HG03175 (cell line): ENCODE data around the gene NOS3.

Source experiments
- ATAC-seq: cut with Tn5 transposase; IDR thresholded peaks from one replicate; pipeline ENCODE4 v1.9.1; 2021; ENCODE audit warnings: mild to moderate bottlenecking, moderate library complexity; ENCODE audit not compliant: unreplicated experiment

Gene NOS3

DNA sequence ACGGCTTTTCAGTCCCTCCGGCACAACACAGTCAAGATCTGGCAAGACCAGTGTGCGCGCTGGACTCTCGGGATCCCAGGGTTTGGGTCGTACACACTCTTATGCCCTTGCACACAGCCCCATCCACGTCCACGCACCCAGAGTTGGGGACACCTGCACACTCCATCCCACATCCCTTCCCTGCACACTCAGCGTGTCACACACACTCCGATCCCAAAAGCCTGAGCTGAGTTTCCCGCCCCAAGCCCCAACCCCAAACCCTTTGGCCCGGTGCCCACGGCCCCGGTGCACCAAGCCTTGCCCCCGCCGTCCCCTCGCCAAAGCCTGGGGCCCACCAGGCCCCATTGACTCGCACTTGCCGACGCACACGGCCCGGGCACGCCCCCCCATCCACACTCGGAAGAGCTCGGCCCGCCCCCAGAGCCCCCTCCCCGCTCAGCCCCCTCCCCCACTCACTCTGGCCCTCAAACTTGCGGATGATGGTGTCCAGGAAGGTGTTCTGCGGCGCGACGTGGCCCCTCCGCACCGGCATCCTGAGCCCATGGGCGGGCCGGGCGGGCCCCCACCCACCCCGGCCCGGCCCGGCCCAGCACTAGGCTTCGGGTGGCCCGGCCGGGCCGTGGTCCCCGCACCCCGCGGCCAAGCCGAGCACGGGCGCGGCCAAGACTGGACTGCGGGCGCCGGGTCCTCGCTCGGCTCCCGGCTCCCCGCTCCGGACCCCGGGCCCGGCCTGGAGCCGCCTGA is 13.3 kb upstream of the NOS3 start:
- no peak for ATAC-seq

DNA sequence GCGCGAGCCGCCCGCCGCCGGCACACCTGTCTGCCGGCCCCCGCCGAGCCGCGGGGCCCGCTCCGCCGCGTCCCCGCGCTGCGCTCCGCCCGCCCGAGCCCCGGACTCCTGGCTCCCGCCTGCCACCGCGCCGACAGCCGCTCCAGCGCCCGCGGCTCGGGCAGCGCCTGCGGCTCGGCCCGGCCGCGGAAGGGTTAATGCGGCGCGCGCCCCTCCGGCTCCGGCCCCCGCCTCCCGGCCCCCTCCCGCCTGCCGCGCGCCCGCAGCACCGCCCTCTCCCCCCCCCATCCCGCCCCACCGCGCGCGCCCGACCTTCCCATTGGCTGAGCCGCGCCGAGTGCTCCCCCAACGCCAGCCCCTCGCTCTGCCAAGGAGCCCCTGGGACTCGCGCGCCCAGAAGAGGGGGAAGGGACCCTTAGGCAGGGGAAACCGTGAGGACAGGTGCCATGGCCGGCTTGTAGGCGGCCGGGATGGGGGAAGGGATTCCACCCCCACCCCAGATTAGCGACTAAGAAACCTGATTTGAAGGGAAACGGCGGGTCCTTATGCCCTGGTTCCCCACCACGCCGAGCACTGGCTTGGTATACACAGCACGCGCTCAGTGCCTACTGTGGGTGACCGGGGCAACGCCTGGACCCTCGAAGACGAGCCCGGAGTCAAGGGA is 12.6 kb upstream of the NOS3 start, which contains the start of gene KCNH2:
TSS of gene KCNH2 (minus strand) at position 196 of the 664 bp plus-strand sequence. CDS start 408 bp downstream, outside the sequence.
- no peak for ATAC-seq

DNA sequence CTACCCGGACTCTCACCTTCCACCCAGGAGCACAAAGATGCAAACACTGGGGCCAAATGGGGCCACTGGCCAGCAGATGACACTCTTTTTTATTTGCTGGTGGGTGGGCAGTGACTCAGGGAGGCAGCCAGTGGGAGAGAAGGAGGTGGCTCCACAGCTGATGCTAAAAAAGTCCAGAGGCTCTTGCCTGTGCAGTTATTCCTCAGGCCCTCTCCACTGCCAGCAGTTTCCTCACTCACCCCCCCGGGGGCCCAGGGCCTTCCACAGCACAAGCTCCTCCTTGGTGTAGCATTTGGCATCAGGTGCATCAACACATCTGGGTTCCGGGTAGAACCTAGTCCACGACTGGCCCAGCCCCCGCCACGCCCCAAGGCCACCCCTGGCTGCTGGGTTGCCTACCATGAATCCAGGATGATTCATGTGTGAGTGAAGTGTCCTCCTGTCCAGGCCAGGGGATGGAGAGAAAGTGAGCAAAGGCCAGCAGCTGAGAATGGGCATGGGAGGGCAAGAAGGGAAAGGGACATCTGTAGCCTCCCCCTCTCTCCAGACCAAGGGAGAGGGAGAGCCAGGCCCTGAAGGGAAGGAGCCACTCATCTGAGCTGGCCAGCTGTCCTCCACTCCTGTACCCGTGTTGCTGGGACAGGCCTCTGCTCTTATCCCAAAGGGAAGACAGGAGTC is 11.0 kb upstream of the NOS3 start:
- ATAC-seq: no peak

DNA sequence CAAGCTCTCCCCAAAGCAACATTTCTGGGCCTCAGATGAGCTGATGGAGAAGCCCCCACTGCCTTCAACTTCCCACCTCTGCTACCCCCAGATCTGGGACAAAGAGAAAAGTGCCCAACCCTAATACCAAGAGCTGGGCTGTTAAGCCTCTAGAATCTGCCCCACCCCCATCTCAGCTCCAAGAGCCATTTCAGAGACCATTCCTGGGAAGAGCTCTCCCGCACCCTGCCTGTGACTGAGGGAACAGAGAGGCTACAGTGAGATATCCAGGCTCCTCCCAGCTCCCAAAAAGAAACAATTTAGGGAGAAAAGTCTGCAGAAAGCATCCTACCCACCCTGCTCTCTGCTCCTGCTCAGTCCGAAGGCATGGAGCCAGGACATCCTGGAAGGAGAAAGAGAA is 10.2 kb upstream of the NOS3 start:
- no peak for ATAC-seq

DNA sequence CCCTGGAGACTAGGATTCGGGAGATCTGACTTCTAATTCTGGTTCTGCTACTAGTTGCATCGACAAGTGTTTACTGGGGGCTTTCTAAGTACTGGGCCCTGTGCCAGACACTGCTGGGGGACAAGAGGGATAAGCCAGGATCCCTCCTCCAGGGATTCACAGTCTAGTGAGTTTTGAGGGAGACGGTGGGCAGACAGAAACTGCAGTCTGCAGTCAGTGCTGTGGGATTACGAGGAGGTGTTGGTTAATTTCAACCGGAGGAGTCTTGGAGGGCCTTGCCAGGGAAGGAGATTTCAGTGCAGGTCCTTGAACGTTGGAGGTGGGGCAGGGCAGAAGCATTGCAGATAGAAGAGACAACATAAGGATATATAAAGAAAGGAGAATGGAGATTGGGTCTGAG is 9.2 kb upstream of the NOS3 start:
- no peak for ATAC-seq

DNA sequence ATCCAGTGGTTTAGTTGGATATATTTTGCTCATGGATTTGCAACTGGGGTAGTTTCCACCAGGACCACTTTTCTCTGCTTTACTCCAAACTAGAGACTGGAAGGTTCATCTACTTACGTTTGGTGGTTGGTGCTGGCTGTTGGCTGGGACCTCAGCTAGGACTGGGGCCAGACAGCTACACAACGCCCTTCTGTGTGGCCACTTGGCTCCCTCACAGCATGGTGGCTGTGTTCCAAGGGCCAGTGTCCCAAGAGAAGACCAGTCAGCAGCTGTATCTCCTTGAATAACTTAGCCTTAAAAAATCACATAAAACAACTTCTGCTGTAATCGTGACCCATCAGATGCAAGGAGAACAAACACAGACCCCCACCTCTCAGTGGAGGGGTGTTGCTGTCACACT is 8.5 kb upstream of the NOS3 start:
- ATAC-seq: no peak

DNA sequence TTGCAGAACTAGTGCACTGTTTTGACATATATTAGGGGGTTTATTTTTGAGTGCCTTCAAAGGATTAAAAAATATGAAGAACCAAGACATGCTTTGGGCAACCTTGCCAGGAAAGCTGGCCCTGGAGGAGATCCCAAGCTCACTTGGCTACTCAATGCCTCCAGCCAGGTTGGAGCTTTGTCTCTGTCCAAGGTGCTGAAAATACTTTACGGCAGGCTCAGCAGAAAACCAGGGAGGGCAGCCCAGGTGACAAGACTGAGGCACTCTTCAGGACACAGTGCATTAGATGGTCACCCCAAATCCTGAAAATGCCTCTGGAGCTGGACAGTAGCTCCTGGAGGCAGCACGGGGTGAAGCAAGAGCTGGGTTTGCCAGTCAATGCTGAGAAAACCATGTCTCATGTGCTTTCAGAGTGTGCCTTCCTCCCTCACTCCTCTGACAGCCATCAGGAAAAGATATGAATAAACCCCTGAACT is 6.9 kb upstream of the NOS3 start:
- ATAC-seq: no peak

DNA sequence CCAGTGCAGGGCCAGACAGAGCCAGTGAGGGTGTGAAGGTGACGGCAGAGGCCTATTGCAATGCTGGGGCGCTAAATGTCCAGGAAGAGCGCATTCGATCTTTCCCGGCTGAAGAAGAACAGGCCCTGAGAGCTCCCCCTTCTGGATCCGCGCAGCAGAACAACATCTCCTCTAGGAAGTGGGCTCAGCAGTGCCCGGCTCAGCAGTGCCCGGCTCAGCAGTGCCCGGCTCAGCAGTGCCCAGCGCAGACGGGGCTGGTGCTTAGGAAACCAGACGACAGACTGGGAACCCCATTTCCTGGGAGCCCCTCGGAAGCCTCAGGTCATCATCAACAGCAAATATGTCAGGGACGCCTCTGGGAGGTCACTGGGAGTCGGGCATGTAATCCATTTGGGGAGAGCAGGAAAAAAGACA is 4.7 kb upstream of the NOS3 start:
- ATAC-seq: no peak

DNA sequence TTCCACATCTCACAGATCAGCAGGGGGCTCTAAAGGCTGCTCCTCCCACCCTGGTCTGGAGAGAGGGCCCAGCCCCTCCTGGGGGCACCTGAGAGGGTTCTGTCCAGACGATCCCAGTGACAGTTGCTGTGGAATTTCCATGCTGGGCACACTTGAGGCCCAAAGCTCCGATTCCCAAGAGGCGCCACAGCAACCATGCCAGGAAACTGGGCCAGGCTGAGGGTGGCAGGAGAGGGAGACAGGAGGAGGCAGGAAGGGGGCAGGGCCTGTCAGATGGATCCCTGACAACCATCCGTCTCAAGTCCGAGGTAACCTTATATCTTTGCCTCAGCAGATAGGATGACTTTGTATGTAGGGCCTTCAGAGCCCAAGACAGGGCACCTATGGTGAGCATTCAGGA is 4.3 kb upstream of the NOS3 start:
- no peak for ATAC-seq

DNA sequence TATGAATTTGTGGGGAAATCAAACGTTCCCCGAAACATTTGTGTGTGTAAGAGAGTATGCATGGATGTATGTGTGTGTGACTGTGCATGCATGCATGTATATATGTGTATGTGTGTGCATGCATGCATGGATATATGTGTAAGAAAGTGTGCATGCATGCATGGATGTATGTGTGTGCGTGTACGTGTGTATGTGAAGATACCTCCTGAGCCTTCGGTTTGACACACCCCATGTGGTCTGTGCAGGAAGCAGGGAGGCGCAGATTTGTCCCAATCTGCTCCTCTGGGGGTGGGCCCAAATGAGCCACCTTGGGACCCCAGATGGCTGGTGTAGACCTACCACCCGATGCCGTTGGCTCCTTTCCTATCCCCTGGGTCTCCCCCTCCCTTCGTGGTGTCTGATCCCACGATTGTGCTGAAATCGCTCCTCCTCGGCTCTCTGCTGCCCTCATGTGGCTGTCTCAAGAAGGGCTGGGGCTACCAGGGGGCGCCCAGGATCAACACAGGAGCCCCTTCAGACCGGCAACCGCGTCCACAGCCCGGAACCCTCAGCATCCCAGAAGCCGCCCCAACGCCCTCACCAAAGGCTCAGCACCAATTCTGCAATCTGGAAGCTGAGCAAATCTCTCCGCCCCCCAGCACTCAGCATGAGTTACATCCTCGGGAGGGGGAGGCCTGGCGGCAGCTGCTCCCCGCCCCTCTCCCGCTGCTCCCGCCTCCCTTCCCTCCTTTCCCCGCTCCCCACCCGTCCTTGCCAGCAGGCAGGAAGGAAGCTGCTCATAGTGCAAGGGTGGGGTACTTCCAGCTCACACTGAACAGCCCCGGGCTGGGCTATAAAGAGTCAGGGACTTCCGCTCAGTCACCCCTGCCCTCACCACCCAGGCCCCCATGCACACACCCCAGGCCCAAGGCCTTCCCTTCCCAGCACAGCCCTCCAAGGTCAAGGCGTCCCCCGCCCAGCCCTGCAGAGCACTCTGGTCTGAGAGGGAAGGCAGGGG is 2.3 kb upstream of the NOS3 start:
- no peak for ATAC-seq

DNA sequence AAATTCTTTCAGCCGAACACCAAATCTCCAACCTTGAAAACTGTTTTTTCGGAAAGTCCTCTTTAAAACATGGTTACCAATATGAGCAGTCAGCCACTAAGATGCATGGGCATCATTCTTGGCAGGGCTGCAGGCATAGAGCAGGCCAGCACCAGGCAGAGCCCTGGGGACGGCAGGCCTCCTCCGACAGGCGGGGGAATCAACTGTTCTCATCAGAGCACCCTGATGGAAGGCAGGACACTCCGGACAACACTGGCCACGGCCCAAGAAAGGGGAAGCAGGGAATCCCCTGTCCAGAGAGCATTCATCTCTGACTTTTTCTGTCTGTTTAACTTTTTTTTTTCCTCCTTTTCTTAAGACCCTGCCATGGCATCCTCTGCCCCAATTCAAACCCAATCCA is 1.4 kb upstream of the NOS3 start:
- ATAC-seq: no peak

DNA sequence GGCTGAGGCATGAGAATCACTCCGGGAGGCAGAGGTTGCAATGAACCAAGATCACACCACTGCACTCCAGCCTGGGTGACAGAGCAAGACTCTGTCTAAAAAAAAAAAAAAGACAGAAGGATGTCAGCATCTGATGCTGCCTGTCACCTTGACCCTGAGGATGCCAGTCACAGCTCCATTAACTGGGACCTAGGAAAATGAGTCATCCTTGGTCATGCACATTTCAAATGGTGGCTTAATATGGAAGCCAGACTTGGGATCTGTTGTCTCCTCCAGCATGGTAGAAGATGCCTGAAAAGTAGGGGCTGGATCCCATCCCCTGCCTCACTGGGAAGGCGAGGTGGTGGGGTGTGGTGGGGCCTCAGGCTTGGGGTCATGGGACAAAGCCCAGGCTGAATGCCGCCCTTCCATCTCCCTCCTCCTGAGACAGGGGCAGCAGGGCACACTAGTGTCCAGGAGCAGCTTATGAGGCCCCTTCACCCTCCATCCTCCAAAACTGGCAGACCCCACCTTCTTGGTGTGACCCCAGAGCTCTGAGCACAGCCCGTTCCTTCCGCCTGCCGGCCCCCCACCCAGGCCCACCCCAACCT is 1.3 kb downstream of the NOS3 start:
- no peak for ATAC-seq

DNA sequence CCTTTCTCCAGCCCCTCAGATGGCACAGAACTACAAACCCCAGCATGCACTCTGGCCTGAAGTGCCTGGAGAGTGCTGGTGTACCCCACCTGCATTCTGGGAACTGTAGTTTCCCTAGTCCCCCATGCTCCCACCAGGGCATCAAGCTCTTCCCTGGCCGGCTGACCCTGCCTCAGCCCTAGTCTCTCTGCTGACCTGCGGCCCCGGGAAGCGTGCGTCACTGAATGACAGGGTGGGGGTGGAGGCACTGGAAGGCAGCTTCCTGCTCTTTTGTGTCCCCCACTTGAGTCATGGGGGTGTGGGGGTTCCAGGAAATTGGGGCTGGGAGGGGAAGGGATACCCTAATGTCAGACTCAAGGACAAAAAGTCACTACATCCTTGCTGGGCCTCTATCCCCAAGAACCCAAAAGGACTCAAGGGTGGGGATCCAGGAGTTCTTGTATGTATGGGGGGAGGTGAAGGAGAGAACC is 2.1 kb downstream of the NOS3 start:
- ATAC-seq: peak; percentile 55

DNA sequence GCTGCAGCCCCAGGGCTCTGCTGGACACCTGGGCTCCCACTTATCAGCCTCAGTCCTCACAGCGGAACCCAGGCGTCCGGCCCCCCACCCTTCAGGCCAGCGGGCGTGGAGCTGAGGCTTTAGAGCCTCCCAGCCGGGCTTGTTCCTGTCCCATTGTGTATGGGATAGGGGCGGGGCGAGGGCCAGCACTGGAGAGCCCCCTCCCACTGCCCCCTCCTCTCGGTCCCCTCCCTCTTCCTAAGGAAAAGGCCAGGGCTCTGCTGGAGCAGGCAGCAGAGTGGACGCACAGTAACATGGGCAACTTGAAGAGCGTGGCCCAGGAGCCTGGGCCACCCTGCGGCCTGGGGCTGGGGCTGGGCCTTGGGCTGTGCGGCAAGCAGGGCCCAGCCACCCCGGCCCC is 2.7 kb downstream of the NOS3 start:
- no peak for ATAC-seq

DNA sequence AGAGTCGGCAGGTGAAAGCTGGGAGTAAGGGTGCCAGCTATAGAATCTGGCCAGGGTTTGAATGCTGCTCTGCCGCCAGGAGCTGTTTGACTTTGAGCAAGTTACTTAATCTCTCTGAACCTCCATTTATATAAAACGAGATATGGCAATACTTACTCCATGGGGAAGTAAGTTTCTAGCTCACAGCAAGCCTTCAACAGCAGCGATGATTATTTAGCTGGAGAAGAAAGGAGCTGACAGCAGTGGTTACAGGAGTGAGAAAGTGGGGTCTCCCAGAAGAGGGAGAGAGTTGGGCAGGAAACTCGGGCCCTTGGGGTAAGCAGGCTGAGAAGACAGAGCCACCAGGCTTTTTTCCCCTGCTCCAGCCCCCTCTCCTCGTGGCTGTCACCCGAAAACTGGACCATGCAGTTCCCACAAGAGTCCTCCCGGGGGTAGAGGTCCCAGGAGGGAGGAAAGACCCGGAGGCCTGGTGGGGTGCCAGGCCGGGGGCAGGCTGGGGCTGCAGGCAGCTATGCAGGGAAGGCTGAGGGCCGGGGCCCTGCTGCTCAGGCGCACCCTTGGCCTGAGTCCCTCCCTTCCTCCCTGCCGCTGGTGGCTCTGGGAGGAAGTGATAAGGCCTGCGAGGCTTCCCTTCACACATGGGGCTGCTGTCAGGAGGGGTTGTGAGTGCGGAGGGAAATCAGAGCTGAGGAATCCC is 3.5 kb downstream of the NOS3 start:
- no peak for ATAC-seq

DNA sequence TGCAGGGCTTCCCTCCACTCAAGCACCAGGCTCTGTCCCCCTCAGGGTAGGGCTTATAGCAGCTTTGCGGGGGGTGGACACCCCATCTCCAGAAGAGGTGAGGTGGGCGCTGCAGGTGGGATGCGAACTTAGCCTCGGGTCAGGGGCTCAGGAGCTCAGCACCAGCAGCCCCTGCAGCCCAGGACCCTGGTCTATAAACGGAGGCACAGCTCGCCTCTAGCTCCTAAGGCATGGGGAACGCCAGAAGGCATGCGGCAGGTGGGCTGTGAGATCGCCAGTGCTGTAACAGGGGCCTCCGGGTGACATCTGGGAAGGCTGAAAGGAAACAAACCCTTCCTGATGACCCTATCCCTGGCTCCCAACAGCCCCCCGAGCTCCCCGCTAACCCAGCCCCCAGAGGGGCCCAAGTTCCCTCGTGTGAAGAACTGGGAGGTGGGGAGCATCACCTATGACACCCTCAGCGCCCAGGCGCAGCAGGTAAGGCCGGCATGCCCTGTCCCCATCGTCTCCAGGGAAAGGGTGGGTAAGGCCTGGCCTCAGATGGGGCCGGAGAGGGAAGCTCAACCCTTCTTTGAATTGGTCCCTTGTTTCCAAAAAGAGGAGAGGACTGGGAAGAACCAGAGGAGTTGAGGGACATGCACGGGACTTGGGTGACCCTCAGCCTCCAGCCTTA is 4.2 kb downstream of the NOS3 start:
- ATAC-seq: no peak

DNA sequence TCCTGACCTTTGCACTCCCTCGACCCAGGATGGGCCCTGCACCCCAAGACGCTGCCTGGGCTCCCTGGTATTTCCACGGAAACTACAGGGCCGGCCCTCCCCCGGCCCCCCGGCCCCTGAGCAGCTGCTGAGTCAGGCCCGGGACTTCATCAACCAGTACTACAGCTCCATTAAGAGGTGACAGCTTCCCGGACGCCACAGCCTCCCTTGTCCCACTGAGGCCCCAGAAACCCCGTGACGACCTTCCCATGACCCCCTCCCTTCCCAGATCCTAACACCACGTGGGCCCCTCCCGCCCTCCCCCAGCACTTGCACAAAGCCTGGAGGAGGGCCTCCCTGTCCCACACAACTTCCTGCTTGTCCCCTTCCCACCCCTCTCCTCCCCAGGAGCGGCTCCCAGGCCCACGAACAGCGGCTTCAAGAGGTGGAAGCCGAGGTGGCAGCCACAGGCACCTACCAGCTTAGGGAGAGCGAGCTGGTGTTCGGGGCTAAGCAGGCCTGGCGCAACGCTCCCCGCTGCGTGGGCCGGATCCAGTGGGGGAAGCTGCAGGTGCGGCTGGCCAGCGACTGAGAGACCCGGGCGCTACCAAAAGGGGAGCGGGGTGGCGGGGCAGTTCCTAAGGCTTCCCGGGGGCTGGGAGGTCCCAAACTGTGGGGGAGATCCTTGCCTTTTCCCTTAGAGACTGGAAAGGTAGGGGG is 5.7 kb downstream of the NOS3 start:
- ATAC-seq: no peak

DNA sequence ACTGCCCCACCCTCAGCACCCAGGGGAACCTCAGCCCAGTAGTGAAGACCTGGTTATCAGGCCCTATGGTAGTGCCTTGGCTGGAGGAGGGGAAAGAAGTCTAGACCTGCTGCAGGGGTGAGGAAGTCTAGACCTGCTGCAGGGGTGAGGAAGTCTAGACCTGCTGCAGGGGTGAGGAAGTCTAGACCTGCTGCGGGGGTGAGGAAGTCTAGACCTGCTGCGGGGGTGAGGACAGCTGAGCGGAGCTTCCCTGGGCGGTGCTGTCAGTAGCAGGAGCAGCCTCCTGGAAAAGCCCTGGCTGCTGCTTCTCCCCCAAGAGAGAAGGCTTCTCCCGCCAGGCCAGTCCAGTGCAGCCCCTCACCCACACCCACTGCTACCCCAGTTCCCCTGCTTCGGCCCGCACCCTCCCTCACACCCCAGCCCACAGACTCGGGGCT is 6.3 kb downstream of the NOS3 start:
- ATAC-seq: no peak
